Stimulated activated CD8-positive, alpha-beta memory T cell treated with anti-CD3 and anti-CD28 coated beads, Interleukin-7, amount 100 ng/mL, for 4 hours (primary cell): ENCODE data around the gene SLC22A14.

Experiments used
- DNase-seq, 2 donors: peaks; one replicate each; pipeline ENCODE4 v3.0.0-alpha.2; 2020; ENCODE audit warnings: low read depth in 2 of 2

Gene SLC22A14

GRCh38 chr3:38343797-38344594 lies 61.9 kb downstream of the SLC22A14 start:
- no peak for DNase-seq

- DNase-seq: no peak
Measured at GRCh38 chr3:38345879-38346586, 63.9 kb downstream of the SLC22A14 start.

GRCh38 chr3:38346587-38347410 lies 64.7 kb downstream of the SLC22A14 start, which contains the start of gene XYLB:
Gene XYLB (plus strand): TSS chr3:38346785. CDS start chr3:38346869, 84 bp downstream.
- DNase-seq: peak; percentile 40 to 73

GRCh38 chr3:38347421-38348200 lies 65.5 kb downstream of the SLC22A14 start:
- DNase-seq: no peak

- no peak for DNase-seq
Measured at GRCh38 chr3:38348903-38349302, 66.8 kb downstream of the SLC22A14 start.

- DNase-seq: no peak
Measured at GRCh38 chr3:38349684-38350359, 67.7 kb downstream of the SLC22A14 start.

GRCh38 chr3:38353151-38353550 lies 71.1 kb downstream of the SLC22A14 start:
- no peak for DNase-seq

GRCh38 chr3:38354588-38355330 lies 72.7 kb downstream of the SLC22A14 start:
- no peak for DNase-seq

- no peak for DNase-seq
Measured at GRCh38 chr3:38359038-38359437, 76.9 kb downstream of the SLC22A14 start.

- no peak for DNase-seq
Measured at GRCh38 chr3:38360345-38360744, 78.3 kb downstream of the SLC22A14 start.

- no peak for DNase-seq
Measured at GRCh38 chr3:38361496-38361895, 79.4 kb downstream of the SLC22A14 start.

GRCh38 chr3:38362825-38363224 lies 80.7 kb downstream of the SLC22A14 start:
- no peak for DNase-seq

GRCh38 chr3:38364721-38365400 lies 82.8 kb downstream of the SLC22A14 start:
- no peak for DNase-seq

GRCh38 chr3:38365469-38366062 lies 83.5 kb downstream of the SLC22A14 start:
- DNase-seq: no peak

- DNase-seq: no peak
Measured at GRCh38 chr3:38366082-38366481, 84.0 kb downstream of the SLC22A14 start.

GRCh38 chr3:38367779-38368178 lies 85.7 kb downstream of the SLC22A14 start:
- DNase-seq: no peak
